Nucleus accumbens (tissue), 56 donors: ENCODE results near the gene RDH13.
"Not testable (repeated sequence)": the region's sequence is repeated elsewhere in the genome, so short reads cannot be mapped to it uniquely, and the experiment has no call there.

Source experiments
- DNase-seq, 56 donors: peaks; one replicate each; lab custom pipeline; 2025; lab: John Stamatoyannopoulos, UW

RDH13 gene

DNA sequence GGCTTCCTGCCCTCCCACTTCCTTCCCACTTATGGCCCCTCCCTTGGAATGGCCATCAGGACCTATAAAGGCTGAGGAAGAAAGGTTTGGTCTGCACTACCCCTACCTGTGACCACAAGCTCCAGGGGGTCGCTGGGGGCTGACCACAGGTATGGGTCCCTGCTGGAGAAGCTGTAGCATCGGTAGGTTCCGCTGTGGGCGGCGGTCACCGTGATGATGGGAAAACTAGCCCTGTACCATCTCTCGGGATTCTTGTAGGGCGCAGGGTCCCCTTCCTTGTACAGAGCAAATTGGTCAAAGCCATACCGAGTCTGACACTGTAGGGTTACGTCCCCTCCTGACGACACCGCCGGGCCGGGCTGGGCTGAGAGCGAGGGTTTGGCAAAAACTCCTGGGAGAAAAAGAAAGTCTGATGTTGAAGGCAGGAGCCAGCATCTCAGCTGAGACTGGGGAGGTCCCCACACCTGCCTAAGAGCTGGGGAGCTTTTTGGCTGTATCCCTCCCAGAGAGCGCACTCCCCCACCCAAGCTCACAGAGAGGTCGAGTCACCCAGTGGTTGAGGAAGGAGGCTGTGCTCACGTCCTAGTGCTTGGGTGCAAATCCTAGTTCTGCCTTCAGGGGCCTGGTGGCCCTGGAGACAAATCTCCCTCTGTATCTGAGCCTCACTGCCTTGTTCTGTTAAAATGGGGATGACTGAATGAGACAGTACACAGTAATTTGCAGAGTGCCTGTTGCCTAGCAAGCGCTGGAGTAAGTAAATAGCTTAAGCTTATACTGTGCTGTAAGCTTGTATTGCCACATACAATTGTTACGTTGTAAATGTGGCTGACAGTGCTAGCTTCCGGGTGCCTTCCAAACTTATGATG, 35.2 kb downstream of the RDH13 start:
- no peak for DNase-seq

DNA sequence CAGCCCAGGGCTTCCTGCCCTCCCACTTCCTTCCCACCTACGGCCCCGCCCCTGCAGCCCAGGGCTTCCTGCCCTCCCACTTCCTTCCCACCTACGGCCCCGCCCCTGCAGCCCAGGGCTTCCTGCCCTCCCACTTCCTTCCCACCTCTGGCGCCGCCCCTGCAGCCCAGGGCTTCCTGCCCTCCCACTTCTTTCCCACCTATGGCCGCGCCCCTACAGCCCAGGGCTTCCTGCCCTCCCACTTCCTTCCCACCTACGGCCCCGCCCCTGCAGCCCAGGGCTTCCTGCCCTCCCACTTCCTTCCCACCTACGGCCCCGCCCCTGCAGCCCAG, 35.8 kb downstream of the RDH13 start:
- DNase-seq, result not testable (repeated sequence)

DNA sequence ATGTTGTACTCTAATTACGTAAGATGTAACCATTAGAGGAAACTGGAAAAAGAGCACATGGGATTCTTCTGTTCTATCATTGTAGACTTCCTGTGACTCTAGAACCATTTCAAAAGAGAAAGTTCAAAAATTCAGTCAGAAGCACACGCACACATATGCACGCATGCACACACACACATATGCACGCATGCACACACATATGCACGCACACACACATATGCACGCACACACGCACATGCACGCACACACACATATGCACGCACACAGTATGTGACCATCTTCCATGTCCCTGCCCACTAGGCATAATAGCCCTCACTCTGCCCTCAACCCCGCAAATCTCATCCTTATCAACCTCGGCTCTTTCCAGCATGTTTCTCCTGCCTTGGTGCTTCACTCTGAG, 38.8 kb downstream of the RDH13 start:
- DNase-seq, result no peak

DNA sequence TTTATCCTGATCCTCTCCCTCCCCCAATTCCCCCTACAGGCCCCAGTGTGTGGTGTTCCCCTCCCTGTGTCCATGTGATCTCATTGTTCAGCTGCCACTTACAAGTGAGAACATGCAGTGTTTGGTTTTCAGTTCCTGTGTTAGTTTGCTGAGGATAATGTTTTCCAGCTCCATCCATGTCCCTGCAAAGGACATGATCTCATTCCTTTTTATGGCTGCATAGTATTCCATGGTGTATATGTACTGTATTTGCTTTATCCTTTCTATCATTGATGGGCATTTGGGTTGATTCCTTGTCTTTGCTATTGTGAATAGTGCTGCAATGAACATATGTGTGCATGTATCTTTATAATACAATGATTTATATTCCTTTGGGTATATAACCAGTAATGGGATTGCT, 42.6 kb downstream of the RDH13 start:
- DNase-seq, result not testable (repeated sequence)

DNA sequence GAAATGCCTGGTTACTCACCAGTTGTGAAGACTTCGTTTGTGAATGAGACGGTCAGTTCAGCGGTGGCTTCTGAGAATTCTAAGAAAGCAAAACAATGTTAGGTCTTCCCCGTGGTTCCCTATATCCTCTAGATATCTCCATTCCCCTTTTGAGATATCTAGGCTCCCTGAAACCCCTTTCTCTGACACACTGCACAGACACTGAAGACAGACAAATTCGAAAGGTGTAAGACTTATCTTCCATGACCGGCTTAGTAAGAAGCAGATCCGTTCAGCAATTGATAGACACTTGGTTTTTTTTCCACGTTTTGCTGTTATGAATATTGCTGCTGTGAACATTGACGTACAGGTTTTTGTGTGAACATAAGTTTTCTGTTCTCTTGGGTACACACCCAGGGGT, 44.3 kb downstream of the RDH13 start:
- DNase-seq, result no peak

DNA sequence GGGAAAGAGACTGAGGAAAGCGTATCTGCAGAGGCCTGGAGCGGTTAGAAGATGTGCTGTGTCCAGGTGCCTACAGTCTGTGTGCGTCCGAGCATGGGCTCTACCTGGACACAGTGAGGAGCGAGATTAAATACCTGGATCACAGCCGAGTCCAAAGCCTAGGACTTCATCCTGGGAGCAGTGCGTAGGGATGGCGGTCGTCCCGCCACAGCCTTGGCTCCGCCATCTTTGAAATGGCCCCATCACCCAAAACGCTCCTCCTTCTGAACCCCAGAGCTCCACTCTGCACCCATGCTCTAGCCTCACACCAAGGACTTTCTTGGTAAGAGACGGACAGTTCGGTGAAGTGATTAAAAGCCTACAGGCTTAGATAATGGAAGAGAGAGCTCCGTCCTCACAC, 44.7 kb downstream of the RDH13 start:
- no peak for DNase-seq

DNA sequence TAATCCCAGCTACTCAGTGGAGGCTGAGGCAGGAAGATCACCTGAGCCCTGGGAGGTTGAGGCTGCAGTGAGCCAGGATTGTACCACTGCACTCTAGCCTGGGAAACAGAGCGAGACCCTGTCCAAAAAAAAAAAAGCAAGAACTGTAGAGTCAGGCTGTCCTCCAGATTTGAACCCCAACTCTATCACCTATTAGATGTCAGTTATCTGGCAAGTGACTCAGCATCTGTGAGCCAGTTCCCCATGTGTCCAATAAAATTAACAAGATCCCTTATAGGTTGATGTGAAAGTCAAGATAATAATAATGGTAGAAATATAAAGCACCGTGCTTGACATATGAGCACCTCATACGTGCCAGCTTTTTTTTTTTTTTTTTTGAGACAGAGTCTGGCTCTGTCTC, 46.9 kb downstream of the RDH13 start:
- DNase-seq, result no peak

DNA sequence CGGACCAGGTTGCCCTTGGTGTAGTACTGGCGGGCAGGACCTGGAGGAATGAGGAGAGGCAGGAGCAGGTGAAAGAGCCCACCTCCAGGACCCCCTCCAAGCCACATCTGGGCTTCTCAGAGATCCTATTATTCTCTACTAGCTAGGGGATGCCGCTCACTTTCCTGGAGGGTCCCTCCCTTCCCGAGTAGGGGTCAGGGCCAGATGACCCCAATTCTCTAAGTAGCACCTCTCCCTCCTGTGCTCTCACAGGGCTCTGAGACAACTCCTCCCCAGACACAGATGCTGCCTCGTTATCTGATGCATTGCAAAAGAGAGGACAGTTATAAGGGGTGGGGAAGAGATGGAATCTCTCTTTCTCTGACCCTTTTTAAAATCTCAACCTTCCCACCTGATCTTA, 47.8 kb downstream of the RDH13 start:
- DNase-seq, result no peak

DNA sequence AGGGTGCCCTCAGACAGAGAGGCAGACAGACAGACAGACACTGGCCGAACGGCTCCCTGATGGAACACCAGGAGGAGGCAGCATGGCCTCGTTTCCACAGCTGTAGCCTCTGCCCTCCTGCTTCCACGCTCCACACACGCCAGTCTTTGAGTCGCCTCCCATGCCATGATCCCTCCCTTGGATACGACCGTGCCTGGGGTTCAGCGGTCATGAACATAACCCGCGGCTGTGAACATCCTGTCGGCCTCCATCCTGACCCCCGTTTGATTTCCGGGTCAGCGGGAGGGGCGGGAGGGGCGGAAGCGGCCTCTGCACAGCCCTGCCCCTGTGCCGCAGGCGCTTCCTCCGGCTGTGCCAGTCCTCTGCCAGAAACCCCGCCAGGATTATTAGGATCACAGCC, 48.2 kb downstream of the RDH13 start:
- no peak for DNase-seq

DNA sequence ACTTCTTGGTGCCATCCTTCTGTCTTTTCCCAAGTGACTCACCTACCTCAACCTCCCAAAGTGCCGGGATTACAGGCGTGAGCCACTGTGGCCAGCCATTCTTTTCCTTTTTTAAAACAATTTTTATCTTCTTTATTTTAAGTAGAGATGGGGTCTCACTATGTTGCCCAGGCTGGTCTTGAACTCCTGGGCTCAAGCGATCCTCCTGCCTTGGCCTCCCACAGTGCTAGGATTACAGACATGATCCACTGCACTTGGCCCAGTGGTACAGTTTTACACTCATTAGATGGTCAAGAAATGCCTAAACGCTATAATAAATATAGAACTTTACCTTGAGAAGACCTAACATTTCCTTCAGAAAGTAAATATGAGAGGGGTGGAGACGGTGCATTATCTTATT, 49.4 kb downstream of the RDH13 start:
- no peak for DNase-seq

DNA sequence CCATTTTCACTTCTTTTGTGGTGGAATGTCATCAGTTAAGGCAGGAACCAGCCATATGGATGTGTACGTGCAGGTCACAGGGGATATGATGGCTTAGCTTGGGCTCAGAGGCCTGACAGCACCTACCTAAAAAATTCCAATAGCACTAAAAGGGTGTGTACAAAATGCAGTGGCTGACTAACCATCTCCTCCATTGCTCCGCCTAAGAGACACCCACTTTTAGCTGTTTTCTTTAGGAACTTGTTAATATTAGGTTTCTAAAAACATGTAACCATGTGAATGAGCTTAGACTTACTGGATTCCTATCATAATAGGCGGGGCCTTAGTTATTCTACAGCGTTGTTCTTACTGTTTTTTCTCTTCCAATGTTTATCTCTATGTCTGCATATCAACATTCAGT, 50.6 kb downstream of the RDH13 start:
- DNase-seq, result peak in 1 of 56 donors; percentile 0

DNA sequence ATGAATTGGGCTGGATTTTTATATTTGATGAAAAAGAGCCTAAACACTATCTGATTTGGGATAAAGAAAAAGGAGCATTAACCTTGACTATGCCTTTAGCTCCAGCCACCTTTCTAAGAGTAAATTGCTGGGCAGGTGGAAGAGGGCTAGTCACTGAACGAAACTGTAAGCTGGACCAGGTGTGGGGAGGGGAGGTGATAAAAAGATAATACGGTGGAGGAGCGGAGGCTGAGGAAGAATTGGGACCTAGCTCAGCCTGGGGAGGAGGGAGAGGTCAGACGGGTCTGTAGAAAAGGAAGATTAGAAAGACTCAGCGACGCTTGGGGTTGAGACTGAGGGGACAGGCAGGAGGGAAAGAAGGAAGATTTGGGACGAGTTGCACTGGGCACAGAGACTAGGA, 52.4 kb downstream of the RDH13 start:
- not testable (repeated sequence) for DNase-seq

DNA sequence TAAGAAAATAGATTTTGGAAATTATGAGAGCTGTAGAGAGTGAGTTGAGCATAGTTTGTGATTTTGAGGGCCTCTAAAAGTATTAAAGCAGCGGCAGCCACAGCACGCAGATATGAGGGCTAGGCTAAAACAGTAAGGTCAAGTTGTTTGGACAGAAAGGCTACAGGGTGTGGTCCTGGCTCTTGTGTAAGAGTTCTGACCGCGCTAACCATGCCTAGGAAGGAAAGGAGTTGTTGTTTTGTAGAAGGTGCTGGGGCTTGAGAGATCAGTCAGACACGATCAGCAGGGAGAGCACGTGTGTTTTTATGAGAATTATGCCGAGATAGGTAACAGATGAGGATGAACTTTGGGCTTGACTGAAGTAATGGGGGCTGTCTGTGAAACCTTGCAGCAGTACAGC, 54.2 kb downstream of the RDH13 start:
- DNase-seq, result not testable (repeated sequence)

DNA sequence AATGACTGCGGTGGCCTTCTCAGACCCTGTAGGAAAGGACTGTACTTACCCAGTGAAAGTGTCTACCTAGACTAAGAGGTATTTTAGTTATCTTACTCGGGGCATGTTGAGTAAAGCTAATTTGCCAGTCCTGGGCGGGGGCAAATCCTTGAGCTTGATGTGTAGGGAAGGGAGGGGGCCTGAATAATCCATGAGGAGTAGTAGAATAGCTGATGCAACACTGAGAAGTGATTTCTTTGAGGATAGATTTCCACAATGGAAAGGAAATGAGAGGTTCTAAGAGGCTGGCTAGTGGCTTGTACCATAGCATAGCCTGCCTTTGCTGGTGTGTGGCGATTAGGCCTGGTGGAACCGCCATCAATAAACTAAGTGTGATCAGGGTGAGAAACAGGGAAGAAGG, 54.8 kb downstream of the RDH13 start:
- not testable (repeated sequence) for DNase-seq

DNA sequence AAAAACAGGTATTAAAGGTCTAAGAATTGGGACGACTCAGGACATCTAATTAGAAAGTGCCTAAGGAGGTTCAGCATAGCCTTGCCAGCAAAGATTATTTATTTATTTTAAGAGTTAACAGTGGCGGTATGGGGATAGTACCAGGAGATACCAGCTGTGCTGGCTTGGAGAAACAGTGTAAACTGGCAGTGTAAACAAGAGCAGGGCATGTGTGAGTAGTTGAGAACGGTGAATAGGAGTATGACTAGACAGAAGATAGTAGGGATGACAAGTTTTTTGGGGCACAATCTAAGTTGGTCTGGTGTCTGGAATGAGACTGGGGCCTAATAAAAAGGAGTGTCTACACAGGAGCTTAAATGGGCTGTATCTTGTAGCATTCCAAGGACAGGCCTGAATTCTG, 55.4 kb downstream of the RDH13 start:
- DNase-seq, result not testable (repeated sequence)

DNA sequence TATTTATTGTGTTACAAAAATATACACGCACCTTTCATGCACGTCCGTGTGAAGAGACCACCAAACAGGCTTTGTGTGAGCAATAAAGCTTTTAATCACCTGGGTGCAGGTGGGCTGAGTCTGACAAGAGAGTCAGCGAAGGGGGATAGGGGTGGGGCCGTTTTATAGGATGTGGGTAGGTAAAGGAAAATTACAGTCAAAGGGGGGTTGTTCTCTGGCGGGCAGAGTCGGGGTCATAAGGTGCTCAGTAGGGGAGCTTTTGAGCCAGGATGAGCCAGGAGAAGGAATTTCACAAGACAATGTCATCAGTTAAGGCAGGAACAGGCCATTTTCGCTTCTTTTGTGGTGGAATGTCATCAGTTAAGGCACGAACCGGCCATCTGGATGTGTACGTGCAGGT, 56.2 kb downstream of the RDH13 start:
- DNase-seq, result not testable (repeated sequence)

DNA sequence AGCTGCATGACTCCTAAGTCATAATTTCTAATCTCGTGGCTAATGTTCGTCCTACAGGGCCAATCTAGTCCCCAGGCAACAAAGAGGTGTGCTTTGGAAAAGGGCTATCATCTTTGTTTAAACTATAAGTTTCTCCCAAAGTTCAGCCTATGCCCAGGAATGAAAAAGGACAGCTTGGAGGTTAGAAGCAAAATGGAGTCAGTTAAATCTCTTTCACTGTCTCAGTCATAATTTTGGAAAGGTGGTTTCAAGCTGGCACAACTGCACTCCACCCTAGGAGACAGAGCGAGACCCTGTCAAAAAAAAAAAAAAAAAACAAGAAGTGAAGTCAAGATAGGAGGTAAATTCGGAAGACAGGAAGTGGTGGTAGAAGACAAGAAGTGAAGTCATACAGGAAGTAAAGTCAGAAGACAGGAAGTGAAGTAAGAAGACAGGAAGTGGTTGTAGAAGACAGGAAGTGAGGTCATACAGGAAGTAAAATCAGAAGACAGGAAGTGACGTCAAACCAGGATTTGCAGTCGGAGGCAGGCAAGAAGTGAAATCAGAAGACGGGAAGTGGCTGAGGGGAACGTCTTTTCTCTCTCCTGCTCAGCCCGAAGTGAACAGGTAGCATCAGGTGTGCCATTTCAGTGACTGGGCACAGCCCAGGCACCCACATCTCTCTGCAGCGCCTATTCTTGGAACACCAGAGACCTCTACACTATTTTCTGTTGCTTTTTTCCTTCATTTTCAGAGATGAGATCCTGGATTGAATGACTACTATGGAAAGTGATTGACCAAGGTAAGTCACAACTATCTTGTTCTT, 57.1 kb downstream of the RDH13 start:
- DNase-seq, result peak in 9 of 56 donors; percentile 0 to 26 (median 3)

DNA sequence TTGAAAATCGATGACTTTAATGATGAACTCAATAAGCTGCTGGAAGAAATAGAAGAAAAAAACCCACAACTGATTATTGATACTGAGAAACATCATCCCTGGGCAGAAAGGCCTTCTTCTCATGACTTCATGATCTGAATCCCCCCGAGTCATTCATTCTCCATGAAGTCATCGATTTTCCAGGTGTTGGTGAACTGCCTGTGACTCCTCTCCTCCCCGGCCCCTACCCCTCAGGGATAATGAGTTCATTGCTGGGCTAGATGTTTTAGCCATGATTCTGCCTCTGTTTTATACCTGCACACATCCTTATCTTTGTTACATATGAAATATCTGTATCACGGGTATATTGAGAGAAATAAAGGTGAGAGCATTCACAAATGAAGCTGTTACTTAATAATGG, 62.2 kb downstream of the RDH13 start:
- no peak for DNase-seq

DNA sequence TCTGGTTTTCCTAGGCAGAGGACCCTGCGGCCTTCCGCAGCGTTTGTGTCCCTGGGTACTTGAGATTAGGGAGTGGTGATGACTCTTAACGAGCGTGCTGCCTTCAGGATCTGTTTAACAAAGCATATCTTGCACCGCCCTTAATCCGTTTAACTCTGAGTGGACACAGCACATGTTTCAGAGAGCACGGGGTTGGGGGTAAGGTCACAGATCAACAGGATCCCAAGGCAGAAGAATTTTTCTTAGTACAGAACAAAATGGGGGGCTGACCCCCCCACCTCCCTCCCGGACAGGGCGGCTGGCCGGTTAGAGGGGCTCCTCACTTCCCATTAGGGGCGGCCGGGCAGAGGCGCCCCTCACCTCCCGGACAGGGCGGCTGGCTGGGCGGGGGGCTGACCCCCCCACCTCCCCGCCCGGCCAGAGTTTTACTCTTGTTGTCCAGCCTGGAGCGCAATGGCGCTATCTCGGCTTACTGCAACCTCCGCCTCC, 64.2 kb downstream of the RDH13 start:
- not testable (repeated sequence) for DNase-seq

DNA sequence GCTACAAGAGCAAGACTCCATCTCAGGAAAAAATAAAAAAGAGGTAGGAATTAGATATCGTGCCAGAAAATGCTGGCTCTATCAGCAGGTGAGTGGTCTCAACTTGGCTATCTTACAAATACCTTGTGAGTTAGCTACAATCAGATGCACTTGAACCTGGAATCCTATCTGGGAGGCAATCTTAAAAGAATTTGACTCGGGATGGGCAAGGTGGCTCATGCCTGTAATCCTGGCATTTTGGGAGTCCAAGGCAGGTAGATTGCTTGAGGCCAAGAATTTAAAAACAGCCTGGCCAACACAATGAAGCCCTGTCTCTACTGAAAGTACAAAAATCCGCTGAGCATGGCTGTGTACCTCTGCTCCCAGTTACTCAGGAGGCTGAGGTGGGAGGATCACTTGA, 67.4 kb downstream of the RDH13 start:
- no peak for DNase-seq
